Ammon's horn (tissue), 1 donor: ENCODE results near the gene KRT38.
A peak's percentile ranks its signal among the peaks of the same experiment; 100 is the strongest.
"Not testable (repeated sequence)": the region's sequence is repeated elsewhere in the genome, so short reads cannot be mapped to it uniquely, and the experiment has no call there.

Source experiments
- DNase-seq: peaks from one replicate; pipeline ENCODE4 v3.0.0-alpha.2; 2016; ENCODE audit warnings: low spot score

KRT38 gene

DNA sequence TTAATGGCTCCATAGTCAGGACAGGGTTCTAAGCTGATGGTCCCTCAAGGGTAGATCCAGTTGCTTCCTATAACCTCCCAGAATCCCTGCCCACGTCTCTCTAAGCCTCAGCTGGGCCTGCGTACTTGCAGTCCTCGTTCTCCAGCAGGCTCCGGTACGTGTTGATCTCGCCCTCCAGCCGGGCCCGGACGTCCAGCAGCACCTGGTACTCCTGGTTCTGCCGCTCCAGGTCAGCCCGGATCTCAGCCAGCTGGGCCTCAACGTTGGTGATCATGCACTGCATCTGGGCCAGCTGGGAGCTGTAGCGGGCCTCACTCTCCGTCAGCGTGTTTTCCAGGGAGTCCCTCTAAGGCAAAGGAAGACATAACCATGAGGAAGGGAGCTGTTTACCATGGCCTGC lies 21.9 kb upstream of the KRT38 start:
- no peak for DNase-seq

DNA sequence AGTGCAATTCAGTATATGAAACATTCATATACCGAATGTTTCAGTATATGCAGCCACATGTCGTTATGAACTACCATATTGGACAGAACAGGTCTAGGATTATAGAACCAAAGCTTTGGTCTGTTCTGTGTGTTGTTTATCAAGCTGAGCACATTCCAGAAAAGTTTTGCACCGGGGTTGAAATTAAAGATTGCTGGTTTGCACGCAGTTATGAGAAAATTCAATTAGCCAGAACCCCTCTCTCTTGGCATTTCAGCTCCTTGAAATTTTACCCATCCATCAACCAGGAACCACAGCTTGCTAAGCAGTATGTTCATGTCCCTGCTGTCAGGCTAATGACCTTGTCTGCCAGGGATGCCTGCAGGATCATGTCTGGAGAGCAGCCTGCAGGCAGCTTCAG lies 16.9 kb upstream of the KRT38 start:
- DNase-seq = no peak

DNA sequence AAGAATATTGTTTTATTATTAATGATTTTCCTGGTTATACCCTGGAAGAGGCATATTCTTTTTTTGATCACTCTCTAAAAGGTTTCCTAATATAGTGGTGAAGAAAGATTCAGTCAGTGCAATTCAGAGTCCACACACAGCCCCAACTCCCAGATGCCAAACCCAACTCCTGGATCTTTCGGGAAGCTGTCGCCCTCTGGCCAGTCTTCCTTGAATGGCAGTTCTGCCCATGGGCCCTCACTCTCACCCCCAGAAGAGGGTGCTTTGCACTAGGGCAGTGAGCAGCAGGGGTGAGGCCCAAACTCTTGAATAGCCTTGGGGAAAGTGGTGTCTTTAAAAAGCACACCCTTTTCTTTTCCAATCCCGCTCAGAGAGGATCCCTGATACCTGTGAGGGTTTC lies 15.4 kb upstream of the KRT38 start:
- no peak for DNase-seq

DNA sequence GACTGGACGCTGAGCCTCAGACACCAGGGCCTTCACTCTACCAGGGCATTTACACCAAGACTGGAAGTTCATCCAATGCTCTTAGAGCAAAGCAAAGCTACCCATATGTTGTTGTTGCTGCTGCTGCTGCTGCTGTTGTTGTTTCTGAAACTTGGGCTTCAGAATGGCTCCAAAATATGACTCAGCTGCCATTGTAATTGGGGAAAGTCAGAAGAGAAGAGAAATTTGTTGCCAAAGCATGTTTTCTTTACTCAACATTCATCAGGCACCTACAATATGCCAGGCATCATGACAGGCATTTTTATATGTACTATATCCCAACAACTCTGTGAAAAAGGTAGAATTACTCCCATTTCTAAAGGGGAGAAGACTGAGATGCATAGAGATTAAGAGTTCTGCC lies 14.5 kb upstream of the KRT38 start:
- DNase-seq = peak; percentile 21

DNA sequence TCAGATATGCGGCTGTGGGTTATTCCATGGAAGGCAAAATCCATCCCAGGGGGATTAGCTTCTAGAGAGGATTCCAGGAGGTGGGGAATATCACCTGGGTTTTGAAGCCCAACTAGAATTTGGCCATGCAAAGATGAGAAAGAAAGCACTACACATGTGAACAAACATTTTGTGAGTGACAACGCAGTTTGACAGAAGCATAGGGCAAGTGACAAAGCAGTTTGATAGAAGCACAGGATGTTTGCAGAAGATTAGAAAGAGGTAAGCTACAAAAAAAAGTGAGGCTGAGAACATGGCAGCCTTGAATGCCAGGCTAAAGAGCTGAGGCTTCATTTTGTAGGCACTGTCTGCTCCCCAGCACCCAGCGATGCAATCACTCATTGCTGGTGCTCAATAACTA lies 12.3 kb upstream of the KRT38 start:
- no peak for DNase-seq

DNA sequence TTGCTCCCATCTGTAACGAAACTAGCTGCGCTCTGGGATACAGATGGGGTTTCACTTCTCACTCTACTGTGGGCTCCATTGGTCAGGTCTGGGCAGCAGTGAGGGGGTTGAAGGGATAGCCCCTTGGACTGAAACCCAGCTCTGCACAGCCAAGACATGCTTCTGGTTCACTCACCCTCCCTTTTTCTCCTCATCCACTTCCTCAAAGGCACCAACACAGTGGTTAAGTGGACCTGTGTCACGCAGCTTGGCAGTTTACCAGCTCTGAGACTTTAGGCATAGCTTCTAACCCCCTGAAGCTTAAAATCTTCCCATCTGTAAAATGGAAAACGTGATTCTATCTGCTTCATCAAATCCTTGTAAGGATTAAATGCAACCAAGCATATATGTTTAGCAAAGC lies 11.5 kb upstream of the KRT38 start:
- DNase-seq = no peak

DNA sequence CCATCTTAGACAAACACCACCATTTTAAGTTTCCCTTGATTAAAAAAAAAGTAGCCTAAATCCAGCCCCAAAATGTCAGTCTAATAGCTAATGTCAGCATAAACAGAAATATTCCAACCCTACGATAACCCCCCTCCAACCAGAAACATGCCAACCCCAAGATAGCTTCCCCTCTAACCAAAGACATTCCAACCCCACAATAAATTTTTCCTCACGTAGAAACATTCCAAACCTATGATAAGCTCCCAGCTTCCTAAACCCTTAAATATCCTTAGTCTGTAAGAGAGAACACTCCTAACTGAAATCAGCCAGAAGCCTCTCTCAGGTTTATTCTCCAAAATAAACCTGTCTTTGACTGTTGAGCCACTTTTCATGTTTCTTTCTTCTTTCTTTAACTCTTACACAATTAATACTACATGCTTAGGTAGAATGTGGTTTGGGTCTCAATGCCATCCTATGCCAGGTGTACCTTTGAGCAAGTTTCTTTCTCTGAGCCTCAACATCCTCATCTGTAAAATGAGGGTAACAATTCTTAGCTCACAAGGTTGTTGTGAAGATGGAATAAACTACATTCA lies 10.5 kb upstream of the KRT38 start:
- no peak for DNase-seq

DNA sequence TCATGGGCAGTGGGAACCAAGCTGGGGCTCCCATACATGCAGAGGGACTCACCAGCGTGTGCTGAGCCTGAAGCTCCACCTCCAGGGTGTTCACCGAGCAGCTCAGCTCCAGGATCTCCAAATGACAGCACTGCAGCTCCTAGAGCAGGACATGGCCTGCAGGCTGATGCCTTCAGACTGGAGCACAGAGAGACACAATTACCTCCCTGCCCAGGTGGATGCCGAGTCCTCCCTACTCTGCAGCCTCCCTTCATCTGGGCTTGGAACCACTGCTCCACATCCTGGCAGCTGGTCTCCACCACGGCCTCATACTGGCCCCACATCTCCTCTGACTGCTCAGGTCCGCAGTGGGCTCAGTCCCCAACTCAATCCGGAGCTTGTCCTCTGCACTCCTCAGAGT lies 8.2 kb upstream of the KRT38 start:
- no peak for DNase-seq

DNA sequence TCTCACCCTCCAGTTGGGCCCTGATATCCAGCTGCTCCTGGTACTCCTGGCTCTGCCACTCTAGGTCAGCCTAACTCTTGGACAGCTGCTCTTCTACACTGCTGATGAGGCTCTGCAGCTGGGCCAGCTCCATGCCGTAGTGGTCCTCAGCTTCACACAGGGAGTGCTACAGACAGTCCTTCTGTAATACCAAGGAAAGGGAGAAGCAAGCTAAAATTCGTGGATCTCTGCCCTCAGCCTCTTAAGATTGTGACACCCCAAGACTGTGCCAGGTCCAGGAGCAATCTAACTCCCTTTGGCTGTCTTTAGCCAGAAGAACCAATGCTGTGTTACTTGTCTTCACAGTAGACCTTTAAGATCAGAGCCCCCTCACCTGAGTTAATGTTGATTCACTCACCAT lies 7.7 kb upstream of the KRT38 start:
- no peak for DNase-seq

DNA sequence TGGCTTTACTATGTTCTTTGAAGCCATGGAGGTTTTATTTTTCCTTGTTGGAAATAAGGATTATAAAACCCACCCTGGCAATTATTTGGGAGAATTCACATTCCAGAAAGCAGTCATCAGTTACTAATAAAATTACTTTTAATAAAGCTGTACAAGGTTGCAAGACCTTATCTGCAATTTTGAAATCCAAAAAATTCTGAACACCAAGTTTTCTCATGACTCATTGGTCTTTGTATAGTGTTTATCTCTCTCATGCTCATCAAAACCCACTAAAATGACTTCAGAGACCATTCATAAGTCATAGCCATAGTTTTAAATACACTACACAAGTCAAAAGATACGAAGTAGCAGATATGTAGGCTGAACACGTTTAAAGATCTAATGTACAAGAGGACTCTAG lies 6.0 kb upstream of the KRT38 start:
- no peak for DNase-seq

DNA sequence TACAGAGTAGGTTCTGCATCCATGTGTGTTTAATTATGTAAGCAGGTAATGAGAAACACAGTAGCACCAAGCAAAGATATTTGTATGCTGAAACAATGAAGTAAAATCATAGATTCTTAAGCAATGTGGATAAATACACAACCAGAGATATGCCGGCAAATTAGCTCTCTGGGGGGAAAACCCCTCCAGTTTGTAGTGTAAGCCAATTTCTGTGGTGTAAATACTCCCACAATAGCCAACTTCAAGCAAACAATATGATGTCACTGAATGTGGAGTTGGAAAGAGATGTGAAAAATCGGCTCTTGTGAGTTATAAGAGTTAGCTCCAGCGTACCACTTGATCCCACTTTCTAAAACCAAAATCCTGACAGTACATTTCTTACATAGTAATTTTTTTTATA lies 3.9 kb upstream of the KRT38 start:
- DNase-seq = no peak

DNA sequence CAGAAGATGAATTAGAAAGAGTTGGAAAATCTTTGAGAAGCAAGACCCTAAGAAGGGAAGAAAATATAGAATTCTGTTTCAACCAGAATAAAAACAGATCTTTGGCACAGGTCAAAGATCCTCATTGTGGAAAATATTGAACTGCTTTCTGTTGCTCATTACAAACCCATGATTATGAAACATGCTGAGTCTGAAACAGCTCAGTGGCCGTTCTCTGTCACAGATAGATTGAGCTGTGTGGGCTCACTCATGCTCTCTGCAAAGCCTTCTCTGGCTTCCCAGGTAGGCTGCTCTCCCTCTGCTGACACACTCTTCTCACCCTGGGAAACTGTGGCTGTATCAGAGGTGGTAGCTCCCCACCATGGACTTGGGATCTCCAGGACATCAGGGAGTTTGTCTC lies 3.4 kb upstream of the KRT38 start:
- no peak for DNase-seq

DNA sequence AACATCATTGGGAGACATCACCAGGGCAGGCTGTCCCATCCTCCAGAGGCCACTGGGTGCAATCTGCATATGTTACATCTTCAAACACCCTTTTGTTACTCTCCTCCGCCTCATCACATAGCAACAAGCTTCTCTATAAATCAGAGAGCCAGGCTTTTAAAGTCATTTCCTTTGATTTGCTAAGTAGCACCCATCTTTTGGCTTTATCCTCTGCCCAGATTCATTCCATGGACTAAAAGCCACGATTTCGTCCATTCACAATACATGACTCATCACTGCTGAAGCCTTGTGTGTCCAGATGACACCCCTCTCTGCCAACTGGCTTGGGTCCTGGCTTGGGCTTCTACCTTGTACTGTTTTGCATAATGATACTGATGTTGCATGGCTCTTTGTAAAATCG lies 2.0 kb upstream of the KRT38 start:
- DNase-seq = no peak

DNA sequence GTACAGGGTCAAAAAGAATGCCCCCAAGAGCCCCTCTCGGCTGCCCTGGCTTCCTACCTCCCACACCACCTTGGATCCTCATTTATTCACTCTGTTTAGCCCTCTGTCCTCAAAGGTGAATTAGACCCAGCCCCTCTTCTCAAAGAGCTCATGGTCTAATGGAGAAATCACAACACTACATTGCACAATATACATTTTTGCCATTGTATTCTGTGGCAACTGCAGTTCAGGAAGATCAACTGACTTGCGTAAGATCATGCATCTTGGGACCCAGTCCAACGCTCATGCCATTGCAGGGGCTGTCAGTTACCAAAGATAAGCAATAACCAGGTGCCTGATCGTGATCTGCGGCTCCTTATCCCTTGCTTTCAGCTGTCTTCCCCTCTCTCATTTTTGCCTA lies 1.4 kb downstream of the KRT38 start:
- no peak for DNase-seq

DNA sequence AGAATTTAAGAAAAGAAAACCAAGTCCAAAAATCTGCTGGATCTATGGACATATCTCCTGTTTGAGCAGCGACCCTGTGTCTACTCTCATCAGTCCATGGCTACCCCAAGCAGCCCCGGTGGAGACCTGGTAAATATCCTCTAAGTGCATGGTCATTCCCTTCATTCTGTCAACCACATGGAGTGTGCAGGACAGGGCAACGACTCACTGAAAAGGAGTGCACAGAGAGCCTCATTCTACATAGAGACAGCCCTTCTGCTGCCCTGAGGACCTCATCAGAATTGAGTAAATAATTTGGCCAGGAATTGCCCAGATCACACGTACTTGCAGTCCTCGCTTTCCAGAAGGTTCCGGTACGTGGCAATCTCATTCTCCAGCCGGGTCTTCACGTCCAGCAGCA lies 3.0 kb downstream of the KRT38 start:
- DNase-seq = no peak

DNA sequence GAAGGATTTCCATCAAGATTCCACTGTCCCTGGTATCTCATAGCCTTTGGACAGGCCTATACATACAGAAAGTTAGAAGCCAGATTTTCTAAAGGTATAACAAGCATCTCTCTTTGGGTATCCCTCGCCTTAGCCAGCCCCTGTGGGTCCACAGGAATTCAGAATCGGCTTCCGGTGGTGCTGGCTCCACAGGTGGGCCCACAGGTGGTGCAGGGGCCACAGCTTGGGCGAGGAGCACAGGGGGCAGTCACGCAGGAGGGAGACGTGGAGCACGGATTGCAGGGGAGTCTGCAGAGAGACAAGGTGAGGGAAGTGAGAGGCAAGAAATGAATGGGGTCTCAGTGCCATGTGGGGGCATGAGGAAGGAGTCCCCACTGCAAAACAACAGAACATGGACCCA lies 3.5 kb downstream of the KRT38 start:
- no peak for DNase-seq

DNA sequence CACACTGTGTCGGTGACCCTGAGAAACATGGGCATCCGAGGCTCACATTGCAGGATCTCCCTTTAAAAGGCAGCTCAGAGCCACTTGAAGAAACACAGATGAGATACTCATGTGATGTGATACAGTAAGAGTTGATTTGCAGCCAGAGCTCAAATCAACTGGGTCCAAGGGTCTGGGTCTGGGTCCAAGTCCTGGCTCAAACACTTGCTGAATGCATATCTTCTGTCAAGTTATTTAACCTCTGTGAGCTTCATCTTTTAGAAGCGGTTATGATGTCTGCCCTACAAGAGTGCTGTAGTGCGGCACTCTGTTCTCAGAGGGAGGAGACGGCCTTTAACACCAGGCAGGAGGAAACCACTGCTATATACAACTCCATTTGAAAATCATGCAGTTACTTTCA lies 6.4 kb downstream of the KRT38 start:
- no peak for DNase-seq

DNA sequence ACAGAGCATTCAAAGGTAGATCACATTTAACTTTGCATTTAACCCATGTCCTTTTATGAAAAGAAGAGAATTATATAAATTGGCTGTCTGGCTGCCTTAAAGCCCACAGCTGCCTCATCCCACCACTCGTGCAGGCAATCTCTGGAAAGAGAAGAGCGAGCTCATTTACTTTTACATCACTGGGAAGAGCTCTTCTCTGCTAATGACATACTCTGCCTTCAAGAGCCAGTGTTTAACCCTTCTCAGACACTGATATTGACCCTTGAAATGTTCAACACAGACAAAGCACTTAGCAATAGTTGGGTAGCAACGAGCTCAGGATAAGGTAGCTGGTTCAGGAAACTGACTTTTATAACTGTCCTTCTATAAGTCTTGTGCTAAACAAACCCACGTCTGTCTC lies 6.8 kb downstream of the KRT38 start:
- DNase-seq = no peak

DNA sequence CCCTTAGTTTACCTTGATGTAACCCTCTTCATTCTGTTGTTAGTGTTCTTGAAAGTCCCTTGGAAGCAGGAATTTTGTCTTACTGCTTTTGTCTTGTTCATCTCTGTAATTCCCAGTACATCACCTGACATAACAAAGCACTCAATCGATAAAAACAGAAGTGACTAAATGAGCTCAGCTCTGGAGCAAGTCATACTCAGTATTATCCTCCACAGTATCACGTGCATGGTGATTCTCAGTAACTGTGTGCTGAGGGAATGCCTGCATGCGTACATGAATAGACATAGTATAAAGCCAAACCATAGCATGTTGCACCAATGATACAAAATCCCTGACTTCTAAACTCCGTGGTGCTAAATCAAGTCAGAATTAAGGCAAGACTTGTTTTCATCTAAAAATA lies 7.2 kb downstream of the KRT38 start:
- no peak for DNase-seq

DNA sequence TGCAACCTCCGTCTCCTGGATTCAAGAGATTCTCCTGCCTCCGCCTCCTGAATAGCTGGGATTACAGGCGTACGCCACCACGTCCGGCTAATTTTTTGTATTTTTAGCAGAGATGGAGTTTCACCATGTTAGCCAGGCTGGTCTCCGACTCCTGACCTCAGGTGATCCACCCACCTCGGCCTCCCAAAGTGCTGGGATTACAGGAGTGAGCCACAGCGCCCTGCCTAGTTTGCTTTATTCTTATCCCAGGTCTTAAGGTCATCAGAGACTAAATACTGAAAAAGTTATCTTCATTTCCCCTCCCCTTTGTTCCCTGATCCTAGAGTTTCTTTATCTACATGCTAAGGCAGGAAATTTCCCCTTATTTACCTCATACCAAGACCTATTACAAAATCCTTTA lies 10.4 kb downstream of the KRT38 start:
- not testable (repeated sequence) for DNase-seq

DNA sequence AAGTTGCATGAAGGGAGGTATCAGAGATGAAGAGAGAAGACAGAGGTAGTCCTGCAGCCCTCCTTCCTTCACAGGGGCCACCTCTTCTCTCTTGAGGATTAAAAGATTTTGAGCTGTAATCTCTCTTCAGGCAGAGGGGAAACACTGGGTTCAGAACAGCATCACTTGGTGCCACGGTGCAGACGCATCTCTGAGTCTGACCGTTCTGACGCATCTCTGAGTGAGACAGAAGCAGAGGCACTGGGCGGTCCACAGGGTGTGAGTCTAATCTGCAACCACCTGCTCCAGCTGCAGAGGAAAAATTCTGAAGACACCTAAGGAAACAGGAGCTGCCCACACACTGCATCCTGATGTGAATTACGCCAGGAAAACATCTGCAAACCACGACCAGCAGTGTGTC lies 11.1 kb downstream of the KRT38 start:
- no peak for DNase-seq

DNA sequence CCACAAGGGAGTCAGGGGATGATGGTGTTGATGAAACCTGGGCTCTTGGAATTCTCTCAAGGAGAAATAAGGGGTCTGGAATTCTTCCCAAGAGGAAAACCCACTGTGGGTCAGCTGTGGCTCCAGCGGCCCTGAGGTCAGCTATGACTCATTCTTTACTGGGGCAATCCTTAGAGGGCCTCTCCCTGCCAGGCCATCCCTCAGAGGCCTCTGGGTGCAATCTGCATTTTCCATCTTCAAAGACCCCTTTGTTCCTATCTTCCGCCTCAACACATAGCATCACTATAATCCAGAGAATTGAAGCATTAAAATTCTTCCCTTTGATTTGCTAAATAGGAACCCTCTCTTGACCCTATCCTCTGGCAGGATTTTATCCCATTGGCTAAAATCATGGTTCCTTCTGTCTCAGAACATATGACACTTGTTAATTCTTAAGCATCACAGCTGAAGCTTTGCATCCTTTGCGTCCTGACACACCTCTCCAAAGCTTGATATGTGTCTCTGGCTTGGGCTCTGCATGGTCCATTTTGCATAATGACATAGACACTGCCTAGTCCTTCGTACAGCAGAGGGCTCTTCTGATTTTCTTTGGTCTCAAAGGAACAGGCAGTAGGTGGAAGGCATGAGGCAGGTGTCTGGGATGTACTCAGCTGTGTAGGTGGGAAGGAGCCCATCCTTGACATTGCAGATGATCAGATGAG lies 12.0 kb downstream of the KRT38 start:
- DNase-seq = no peak

DNA sequence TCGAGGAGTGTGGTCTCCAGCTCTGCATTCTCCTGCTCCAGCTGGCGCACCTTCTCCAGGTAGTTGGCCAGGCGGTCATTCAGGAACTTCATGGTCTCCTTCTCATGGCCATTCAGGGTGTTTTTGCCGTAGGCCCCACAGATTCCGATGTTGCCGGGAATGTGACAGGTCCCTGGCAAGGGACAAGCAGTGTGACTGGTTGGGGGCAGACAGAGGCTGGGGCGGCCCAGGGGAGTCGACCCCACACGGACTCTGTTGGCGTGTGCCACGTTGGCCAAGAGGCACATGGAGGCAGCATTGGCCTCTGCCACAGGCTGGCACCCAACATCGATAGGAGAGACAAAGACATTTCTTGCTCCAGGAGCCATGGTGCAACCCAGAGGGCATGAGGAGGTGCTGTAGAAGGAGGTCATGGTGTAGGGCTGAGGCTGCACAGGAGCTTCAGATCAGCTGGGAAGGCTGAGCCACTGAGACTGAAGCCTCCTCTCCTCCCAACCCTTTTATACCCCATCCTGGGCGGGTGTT lies 16.6 kb downstream of the KRT38 start, which contains the start of gene KRT37:
Gene KRT37 (minus strand): TSS at position 475 of the 525 bp plus-strand sequence. CDS start 62 bp downstream, at position 413.
- DNase-seq = no peak

DNA sequence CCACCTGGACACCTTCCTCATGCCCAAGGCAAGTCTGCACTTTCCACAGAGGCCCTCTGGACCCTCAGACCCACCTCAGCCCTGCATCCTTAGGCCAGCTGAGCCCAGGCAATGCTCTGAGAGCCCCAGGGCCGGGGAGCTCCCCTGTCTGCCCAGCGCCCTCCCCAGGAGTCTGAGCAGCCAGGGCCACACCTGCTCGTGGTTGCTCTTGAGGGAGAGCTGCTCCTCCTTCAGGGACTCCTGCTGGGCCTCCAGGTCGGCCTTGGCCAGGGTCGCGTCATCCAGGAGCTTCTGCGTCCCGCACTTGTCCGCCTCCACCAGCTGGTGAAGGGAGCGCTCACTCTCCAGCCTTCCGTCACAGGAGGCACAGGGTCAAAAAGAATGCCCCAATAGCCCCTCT lies 18.2 kb downstream of the KRT38 start:
- not testable (repeated sequence) for DNase-seq
